ENCODE results near the gene PRIMA1. TPM values are rescaled to one million over a fixed set of nuclear protein-coding genes. Genes with fewer than 3 reads are reported as not detected.

PRIMA1 gene
- total and polyA plus RNA-seq, 12 donors = 1.8 to 16.3 (median 4.1) TPM

DNA sequence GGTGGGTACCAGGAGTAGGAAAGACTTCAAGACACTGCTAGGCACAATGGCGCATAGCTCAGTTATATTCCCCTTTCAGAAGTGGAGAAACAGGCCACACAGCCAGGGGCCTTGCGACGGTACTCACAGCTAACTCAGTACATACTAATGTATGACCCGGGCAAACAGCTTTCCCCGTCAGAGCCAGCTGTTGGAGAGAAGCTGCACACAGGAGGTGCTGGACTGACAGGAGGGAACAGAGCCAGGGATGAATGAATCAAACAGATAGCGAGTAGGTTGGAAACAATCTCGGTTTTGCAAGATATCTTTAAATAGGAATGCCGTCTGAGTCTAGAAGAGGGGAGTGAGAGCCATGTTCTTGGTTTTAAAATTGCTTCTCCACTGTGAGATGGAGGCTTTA, 45.5 kb downstream of the PRIMA1 start:
- intact Hi-C loops (cut with DNase I) = loop anchor here in 1 of 10 donors (5.0 kb wide), 1 partner anchor 45 kb away; the partner anchor contains the start of gene PRIMA1
- WGBS, 2 donors = 37 to 42% methylated on average over 8 of the region's 8 CpGs

GRCh38 chr14:93741556-93742230, 46.6 kb downstream of the PRIMA1 start:
- Histone ChIP-seq H3K9me3 (no peaks in the 10 kb centered on the region), H3K27ac (peak overlapping the region in 2 of 10 donors; percentile 68 to 85), H3K4me1 (peaks cover 3 to 29% (median 14%) of the 10 kb centered on the region in 9 donors), H3K27me3 (no peaks in the 10 kb centered on the region), H3K36me3 (no peaks in the 10 kb centered on the region), H3K4me3 (no peak overlapping the region)
- 87 to 89% methylated on average over 12 of the region's 12 CpGs for WGBS, 2 donors
- intact Hi-C loops (cut with DNase I) = loop anchor here in 1 of 10 donors (5.0 kb wide), 1 partner anchor 46 kb away; the partner anchor contains the start of gene PRIMA1
- TF ChIP-seq, protein P1, sequence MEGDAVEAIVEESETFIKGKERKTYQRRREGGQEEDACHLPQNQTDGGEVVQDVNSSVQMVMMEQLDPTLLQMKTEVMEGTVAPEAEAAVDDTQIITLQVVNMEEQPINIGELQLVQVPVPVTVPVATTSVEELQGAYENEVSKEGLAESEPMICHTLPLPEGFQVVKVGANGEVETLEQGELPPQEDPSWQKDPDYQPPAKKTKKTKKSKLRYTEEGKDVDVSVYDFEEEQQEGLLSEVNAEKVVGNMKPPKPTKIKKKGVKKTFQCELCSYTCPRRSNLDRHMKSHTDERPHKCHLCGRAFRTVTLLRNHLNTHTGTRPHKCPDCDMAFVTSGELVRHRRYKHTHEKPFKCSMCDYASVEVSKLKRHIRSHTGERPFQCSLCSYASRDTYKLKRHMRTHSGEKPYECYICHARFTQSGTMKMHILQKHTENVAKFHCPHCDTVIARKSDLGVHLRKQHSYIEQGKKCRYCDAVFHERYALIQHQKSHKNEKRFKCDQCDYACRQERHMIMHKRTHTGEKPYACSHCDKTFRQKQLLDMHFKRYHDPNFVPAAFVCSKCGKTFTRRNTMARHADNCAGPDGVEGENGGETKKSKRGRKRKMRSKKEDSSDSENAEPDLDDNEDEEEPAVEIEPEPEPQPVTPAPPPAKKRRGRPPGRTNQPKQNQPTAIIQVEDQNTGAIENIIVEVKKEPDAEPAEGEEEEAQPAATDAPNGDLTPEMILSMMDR (IDR thresholded peaks at IDR 0.05) = no peak
- DNase-seq (no peak), ATAC-seq (no peak)

More for the DNA sequence above, 45.5 kb downstream of the PRIMA1 start:
- DNase-seq (peak in 1 of 2 donors; percentile 43), ATAC-seq (peak; percentile 43 to 91 (median 76))
- TF ChIP-seq, protein P1 (IDR thresholded peaks at IDR 0.05) = no peak
- Histone ChIP-seq H3K27ac (peak overlapping the region in 9 of 10 donors; percentile 22 to 85 (median 62)), H3K27me3 (no peaks in the 10 kb centered on the region), H3K36me3 (no peaks in the 10 kb centered on the region), H3K4me1 (peaks cover 3 to 33% (median 14%) of the 10 kb centered on the region in 9 donors), H3K9me3 (no peaks in the 10 kb centered on the region), H3K4me3 (no peak overlapping the region)

GRCh38 chr14:93737634-93738033, 50.7 kb downstream of the PRIMA1 start:
- Histone ChIP-seq H3K9me3 (no peaks in the 10 kb centered on the region), H3K36me3 (no peaks in the 10 kb centered on the region), H3K4me1 (peaks cover 0 to 12% (median 6%) of the 10 kb centered on the region in 9 donors), H3K27me3 (no peaks in the 10 kb centered on the region), H3K4me3 (no peak overlapping the region), H3K27ac (no peak overlapping the region)
- TF ChIP-seq, protein P1 (IDR thresholded peaks at IDR 0.05) = no peak
- ATAC-seq (no peak), DNase-seq (no peak)
- WGBS, 2 donors = 71 to 74% methylated on average over 11 of the region's 11 CpGs
- intact Hi-C loops (cut with DNase I) = loop anchor here in 2 of 10 donors (5.0 kb wide), 1 partner anchor 50 kb away; the partner anchor contains the start of gene PRIMA1 (in 2 of the 2)

- no peaks in the 10 kb centered on the region for H3K36me3 ChIP-seq
- no peak for DNase-seq
- H3K27ac ChIP-seq = no peak overlapping the region
- 71% methylated on average over 10 of the region's 10 CpGs for WGBS, 2 donors
- no peaks in the 10 kb centered on the region for H3K27me3 ChIP-seq
- H3K9me3 ChIP-seq = no peaks in the 10 kb centered on the region
- ATAC-seq = peak in 2 of 8 donors; percentile 54 to 57
- no peak overlapping the region for H3K4me3 ChIP-seq
- peaks cover 0 to under 1% (median 0%) of the 10 kb centered on the region in 9 donors for H3K4me1 ChIP-seq
- TF ChIP-seq, protein P1 (IDR thresholded peaks at IDR 0.05) = peak in 7 of 9 donors; percentile 21 to 62 (median 47)
- intact Hi-C loops (cut with DNase I) = loop anchor here in 4 of 10 donors (1.0 to 5.0 kb wide), 2 partner anchors 51 to 53 kb away; partner anchors contain the start of gene PRIMA1 (in 2 of the 4)
Observed at GRCh38 chr14:93736378-93737014, 51.8 kb downstream of the PRIMA1 start.

Data from heart right ventricle (tissue), 16 donors.